NCI-H146 (cell line): Measurements from ENCODE around the gene MAST1.
"Not testable (repeated sequence)": the region's sequence is repeated elsewhere in the genome, so short reads cannot be mapped to it uniquely, and the experiment has no call there.

Experiments used
- DNase-seq: peaks from one replicate; lab custom pipeline; 2025; lab: John Stamatoyannopoulos, UW

Gene MAST1

GRCh38 chr19:12840091-12841079 is 2.1 kb downstream of the MAST1 start:
- peak; percentile 70 for DNase-seq

DNA sequence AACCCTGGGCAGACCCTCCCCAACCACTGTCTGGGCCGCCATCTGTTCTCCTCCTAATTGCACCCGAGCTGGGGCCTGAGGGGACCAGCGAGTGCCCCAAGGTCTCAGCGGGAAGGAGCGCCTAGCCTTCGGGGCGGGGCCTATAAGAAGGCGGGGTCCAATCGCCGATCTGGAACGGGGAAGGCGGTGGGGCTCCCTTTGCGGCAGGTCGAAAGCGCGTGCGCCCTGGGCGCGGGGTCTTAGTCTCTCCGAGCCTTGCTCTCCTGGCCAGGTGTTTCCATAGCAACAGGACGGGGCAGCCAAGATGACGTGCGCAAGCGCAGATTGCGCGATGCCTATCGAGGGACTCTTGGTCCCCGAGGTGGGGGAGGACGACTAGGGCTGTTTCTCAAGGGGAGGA is 2.8 kb downstream of the MAST1 start:
- DNase-seq: no peak

GRCh38 chr19:12842511-12842910 is 4.2 kb downstream of the MAST1 start:
- no peak for DNase-seq

DNA sequence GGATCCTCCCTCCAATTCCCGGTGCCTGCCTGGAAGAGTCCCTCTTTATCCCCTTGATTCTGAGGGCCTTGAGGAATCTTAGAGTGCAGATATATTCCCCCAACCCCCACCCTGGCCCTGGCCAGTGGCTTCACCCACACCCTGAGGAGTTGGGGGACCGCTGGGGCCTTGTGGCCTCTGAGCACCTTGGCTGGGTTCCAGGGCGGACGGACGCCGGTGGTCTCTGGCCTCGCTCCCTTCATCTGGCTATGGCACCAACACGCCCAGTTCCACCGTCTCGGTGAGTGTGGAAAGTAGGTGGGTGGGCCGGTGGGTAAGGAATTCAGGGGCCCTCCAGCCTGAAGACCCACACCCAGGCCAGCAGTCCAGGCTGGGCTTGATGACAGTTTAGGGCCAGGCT is 5.0 kb downstream of the MAST1 start:
- DNase-seq: no peak

DNA sequence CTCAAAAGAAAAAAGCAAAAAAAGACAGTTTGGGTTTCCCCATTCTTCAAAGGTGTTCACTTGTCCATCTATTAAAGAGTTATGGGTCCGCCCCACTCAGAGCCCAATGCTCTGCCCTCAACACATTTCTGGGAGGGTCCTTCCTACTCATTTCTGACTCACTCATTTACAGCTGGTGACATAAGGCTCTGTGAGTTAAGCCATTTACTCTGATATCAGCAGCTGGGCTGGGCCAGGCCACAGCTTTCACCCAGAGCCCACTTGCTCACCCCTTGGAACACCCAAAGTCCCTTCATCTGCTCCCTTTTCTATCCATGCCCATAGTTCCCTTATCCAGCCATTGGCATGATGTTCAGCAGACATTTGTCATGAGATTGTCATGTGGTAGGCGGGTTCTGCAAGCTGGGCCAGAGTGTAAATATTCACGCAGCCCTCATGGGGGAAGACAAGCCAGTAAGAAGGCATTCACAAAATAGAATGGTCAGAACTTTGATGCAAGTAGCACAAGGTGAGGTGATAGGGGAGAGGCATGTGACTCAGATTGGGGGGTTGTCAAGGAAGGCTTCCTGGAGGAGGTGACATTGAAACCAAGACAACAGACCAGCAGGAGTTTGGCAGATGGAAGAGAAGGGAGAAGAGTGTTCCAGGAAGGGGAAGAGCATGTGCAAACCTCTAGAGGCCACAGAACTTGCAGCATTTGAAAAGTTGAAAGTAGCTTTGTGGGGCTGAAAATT is 5.9 kb downstream of the MAST1 start:
- no peak for DNase-seq

GRCh38 chr19:12846613-12847012 is 8.3 kb downstream of the MAST1 start:
- DNase-seq: not testable (repeated sequence)

GRCh38 chr19:12847159-12848139 is 9.1 kb downstream of the MAST1 start:
- peak; percentile 69 for DNase-seq

- no peak for DNase-seq
Measured at GRCh38 chr19:12856653-12857052, 18.3 kb downstream of the MAST1 start.

- DNase-seq: no peak
Measured at GRCh38 chr19:12858041-12858928, 20.0 kb downstream of the MAST1 start.

GRCh38 chr19:12859546-12859945 is 21.2 kb downstream of the MAST1 start:
- DNase-seq: no peak

- no peak for DNase-seq
Measured at GRCh38 chr19:12864143-12864542, 25.8 kb downstream of the MAST1 start.

- DNase-seq: no peak
Measured at GRCh38 chr19:12864721-12865715, 26.7 kb downstream of the MAST1 start.

GRCh38 chr19:12865746-12866415 is 27.6 kb downstream of the MAST1 start:
- no peak for DNase-seq

GRCh38 chr19:12866416-12867119 is 28.3 kb downstream of the MAST1 start:
- no peak for DNase-seq

- no peak for DNase-seq
Measured at GRCh38 chr19:12867120-12868099, 29.1 kb downstream of the MAST1 start.

DNA sequence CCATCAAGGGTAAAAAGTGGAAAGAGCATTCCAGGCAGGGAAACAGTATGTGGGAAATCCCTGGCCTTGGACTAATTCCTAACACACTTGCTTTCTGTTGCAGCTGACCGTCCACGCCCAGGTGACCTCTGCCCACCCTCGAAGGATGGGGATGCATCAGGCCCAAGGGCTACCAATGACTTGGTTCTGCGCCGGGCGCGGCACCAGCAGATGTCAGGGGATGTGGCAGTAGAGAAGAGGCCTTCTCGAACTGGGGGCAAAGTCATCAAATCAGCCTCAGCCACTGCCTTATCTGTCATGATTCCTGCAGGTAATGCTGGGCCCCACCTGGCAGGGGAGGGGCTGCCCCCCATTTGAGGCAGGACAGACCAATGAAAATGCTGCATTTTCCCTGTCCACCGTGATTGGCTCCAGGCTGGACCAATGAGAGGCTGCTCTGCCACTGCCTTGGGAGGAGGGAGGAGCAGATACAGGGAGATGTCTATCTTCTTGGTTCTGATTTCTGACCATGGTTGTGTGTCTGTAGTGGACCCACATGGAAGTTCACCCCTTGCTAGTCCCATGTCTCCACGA is 30.3 kb downstream of the MAST1 start:
- no peak for DNase-seq

DNA sequence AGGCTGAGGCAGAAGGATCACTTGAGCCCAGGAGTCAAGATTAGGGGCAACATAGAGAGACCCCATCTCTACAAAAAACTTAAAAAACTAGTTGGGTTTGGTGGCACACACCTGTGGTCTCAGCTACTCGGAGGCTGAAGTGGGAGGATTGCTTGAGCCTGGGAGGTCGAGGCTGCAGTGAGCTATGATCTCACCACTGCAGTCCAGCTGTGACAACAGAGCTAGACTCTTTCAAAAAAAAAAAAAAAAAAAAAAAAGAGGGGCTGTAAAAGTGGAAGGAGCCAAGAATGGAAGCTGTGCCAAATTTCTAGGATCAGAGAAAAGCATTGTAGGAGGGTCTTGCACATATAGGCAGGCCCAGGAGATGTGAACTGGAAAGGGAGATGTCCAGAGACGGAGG is 33.4 kb downstream of the MAST1 start:
- DNase-seq: no peak
